Activated CD8-positive, alpha-beta memory T cell treated with anti-CD3 and anti-CD28 coated beads for 48 hours (primary cell): ENCODE results near the gene SMTNL2.

Experiments used
- DNase-seq, 3 experiments: peaks; one replicate each; pipeline ENCODE4 v3.0.0-alpha.2; 2020; ENCODE audit warnings: low read depth in 2 of 3, low spot score in 2 of 3

The SMTNL2 gene

GRCh38 chr17:4545217-4545951 is 38.9 kb upstream of the SMTNL2 start:
- no peak for DNase-seq

- no peak for DNase-seq
These were observed 37.0 kb upstream of the SMTNL2 start for GRCh38 chr17:4547118-4547906.

GRCh38 chr17:4548061-4548461 is 36.3 kb upstream of the SMTNL2 start:
- DNase-seq = no peak

GRCh38 chr17:4548721-4549531 is 35.4 kb upstream of the SMTNL2 start:
- no peak for DNase-seq

GRCh38 chr17:4549781-4550533 is 34.4 kb upstream of the SMTNL2 start:
- DNase-seq = no peak

GRCh38 chr17:4550534-4551039 is 33.7 kb upstream of the SMTNL2 start:
- DNase-seq = no peak

- DNase-seq = no peak
These were observed 33.2 kb upstream of the SMTNL2 start for GRCh38 chr17:4551141-4551540.

GRCh38 chr17:4551796-4552525 is 32.4 kb upstream of the SMTNL2 start:
- DNase-seq = no peak

- no peak for DNase-seq
These were observed 30.7 kb upstream of the SMTNL2 start for GRCh38 chr17:4553669-4554068.

- no peak for DNase-seq
These were observed 29.8 kb upstream of the SMTNL2 start for GRCh38 chr17:4554441-4554996.

GRCh38 chr17:4554997-4555799 is 29.1 kb upstream of the SMTNL2 start, which contains the start of gene MYBBP1A:
TSS of gene MYBBP1A (minus strand) at chr17:4555384. CDS start at chr17:4555324, 60 bp downstream.
- peak; percentile 91 to 96 (median 93) for DNase-seq

GRCh38 chr17:4555873-4556759 is 28.2 kb upstream of the SMTNL2 start:
- no peak for DNase-seq

- no peak for DNase-seq
These were observed 27.3 kb upstream of the SMTNL2 start for GRCh38 chr17:4556996-4557395.

- no peak for DNase-seq
These were observed 26.5 kb upstream of the SMTNL2 start for GRCh38 chr17:4557626-4558346.

- no peak for DNase-seq
These were observed 25.9 kb upstream of the SMTNL2 start for GRCh38 chr17:4558347-4558971.

- no peak for DNase-seq
These were observed 25.1 kb upstream of the SMTNL2 start for GRCh38 chr17:4559139-4559791.
